Activated naive CD4-positive, alpha-beta T cell treated with anti-CD3 and anti-CD28 coated beads, Interleukin-2, amount 50 U/mL, for 72 hours (primary cell): ENCODE data around the gene OR8K1. TPM values are rescaled to one million over a fixed set of nuclear protein-coding genes. Genes with fewer than 3 reads are reported as not detected.

Source experiments
- ATAC-seq, 2 donors: fragments of 150-1000 bp; cut with Tn5 transposase; 2 replicates each; pipeline ENCODE4 v1.10.0; 2021; ENCODE audit warnings: mild to moderate bottlenecking in 2 of 2, moderate library complexity in 2 of 2
- DNase-seq, 2 donors: peaks; one replicate each; pipeline ENCODE4 v3.0.0; 2021 to 2022; ENCODE audit warnings: low spot score in 2 of 2
- H3K27ac Mint-ChIP-seq, 2 donors: one replicate each; pipeline ENCODE4 v1.8.0; 2022; ENCODE audit warnings: mild to moderate bottlenecking in 2 of 2, mixed read lengths in 2 of 2
- H3K36me3 Mint-ChIP-seq, 2 donors: one replicate each; pipeline ENCODE4 v1.8.0; 2022; ENCODE audit warnings: mixed read lengths in 2 of 2
- H3K9me3 Mint-ChIP-seq, 2 donors: one replicate each; pipeline ENCODE4 v1.8.0; 2022; ENCODE audit warnings: mixed read lengths in 2 of 2
- total RNA-seq, 2 donors: library from RNA; stranded (reverse); gene quantifications; one replicate each; pipeline ENCODE4 v1.2.3, GENCODE V29; 2022

Gene OR8K1
- total RNA-seq, result not detected

DNA sequence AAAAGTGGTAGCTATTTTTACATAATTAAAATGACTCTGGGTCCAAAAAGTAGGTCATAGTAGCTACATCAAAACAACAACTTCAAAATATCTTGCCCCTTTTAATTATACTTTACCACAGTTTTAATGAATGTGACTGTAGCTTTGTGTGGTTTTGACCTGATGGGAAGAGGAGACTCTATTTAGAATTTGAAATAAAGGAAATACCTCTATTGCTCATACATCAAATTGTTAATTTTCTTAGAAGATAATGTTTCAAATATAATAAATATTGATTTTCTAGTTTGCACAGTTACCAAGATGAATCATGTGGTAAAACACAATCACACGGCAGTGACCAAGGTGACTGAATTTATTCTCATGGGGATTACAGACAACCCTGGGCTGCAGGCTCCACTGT, at the start of gene OR8K1:
Gene OR8K1, plus strand, starts transcription at position 301 of the 400 bp plus-strand sequence. Its CDS starts 0 bp downstream, at position 301.
- Mint-ChIP-seq H3K9me3 (peaks cover 0 to 16% of the 10 kb centered on the region in 2 donors), H3K36me3 (no peaks in the 10 kb centered on the region), H3K27ac (no peak within 1 kb of the TSS)
- DNase-seq (no peak), ATAC-seq (no peak)

DNA sequence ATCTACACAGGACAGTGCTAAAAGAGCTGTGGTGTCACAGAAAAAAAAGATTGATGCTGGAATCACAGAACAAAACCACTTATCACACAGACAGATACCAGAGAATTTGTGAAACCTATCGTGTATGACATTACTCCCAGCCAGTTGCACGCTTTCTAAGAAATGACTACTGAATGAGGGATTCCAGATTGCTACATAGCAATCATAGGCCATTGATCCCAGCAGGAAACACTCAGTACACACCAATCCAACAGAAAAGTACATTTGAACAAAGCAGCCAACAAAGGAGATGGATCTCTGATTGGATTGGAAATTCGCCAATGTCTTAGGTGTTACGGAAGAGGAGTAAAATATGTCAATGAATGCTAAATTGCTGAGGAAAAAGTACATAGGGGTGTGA, 48.9 kb upstream of the OR8K1 start:
- ATAC-seq (no peak), DNase-seq (no peak)
- H3K36me3 Mint-ChIP-seq, result no peaks in the 10 kb centered on the region
- H3K9me3 Mint-ChIP-seq, result peaks cover 10 to 15% of the 10 kb centered on the region in 2 donors
- no peak overlapping the region for H3K27ac Mint-ChIP-seq

DNA sequence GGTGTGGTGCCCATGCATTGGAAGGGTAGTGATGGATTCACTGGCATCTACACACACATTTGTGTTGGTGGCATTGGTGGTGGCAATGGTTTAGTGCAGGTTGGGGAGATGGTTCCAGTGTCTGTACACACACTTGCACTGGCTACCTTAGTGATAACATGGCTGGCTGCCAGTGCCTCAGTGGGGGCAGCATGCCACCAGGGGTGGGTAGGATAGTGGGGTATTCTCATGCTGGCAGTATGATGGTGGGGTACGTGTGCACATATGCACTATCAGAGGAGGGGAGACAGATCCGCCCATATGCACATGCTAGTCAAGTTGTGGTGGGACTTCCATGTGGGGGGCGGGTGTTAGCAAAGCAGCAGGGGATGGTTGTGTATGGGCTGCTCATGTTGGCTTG, 38.0 kb upstream of the OR8K1 start:
- Mint-ChIP-seq H3K27ac (no peak overlapping the region), H3K9me3 (peaks cover 39 to 53% of the 10 kb centered on the region in 2 donors), H3K36me3 (peaks cover 0 to 6% of the 10 kb centered on the region in 2 donors)
- no peak for ATAC-seq
- DNase-seq, result no peak

DNA sequence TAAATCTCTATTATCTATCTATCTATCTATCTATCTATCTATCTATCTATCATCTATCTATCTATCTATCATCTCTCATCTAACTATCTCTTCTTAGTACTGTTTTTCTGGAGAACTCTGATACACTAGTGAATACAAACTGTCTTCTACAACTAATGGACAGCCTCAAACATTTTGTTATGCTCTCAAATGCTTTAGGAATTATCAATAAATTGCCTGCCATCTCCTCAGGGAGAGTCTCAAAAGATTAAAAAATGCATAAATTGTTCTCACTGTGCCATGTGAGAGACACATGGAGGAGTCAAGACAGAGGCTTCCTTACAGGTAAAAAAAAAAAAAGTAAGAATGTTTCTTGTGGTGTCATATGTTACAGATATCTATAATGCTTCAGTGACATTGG, 31.0 kb upstream of the OR8K1 start, which contains the start of gene OR8K3:
Gene OR8K3, plus strand, starts transcription at position 301 of the 400 bp plus-strand sequence. CDS start 3,163 bp downstream, outside the sequence.
- H3K36me3 Mint-ChIP-seq, result no peaks in the 10 kb centered on the region
- ATAC-seq (no peak), DNase-seq (no peak)
- no peak within 1 kb of the TSS for H3K27ac Mint-ChIP-seq
- H3K9me3 Mint-ChIP-seq, result peaks cover 22 to 27% of the 10 kb centered on the region in 2 donors

DNA sequence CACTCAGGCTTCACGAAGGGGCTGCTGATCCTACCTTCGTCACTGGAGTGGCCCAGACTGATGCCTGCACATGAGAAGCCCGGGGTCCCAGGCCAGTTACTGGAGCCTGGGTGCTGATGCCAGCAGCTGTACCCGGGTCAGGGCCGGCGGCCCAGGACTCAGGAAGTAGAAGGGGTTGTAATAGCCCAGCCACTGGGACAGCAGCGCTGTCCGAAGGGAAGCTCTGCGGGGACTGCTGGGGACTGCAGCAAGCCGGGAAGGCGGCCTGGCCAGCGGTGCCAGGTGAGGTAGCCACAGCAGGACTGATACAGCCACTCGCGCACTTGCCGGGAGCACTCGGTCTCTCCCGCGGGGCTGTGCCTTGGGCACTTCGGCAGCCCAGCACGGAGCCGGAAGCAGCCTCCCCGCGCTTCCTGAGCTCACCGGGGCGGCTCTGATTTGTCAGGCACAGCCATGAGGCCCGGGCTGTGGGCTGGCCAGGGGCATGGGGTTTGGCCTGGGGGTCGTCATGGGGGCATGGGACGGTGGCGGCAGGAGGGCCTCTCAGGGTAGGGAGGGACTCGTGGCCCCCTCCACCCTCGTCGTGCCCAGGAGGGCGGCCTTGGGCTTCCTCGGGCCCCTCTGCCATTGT, 13.9 kb upstream of the OR8K1 start:
- H3K9me3 Mint-ChIP-seq, result peaks cover 7% of the 10 kb centered on the region in 2 donors
- no peak for DNase-seq
- ATAC-seq, result no peak
- H3K27ac Mint-ChIP-seq, result no peak overlapping the region
- peaks cover 4 to 5% of the 10 kb centered on the region in 2 donors for H3K36me3 Mint-ChIP-seq

DNA sequence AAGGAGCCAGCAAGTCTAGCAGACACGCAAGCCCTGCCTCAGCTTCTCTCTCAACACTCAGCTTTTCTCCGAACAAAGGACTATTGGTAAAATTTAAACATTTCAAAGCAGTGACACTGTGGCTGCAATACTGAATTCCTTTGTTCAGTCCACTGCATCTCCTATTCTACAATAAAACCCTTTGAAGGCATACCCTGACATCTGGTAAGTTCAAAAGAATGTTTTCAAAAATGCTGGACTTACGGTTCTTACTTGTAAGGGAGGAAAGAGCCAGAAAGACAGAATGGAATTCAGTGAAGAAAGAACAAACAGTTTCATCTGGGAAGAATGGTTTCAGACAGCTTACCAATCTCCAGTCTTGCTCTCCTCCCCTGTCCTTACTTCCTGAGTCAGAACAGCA, 12.7 kb upstream of the OR8K1 start:
- Mint-ChIP-seq H3K27ac (no peak overlapping the region), H3K9me3 (peaks cover 10 to 13% of the 10 kb centered on the region in 2 donors), H3K36me3 (peaks cover 4 to 5% of the 10 kb centered on the region in 2 donors)
- DNase-seq, result no peak
- ATAC-seq, result no peak

DNA sequence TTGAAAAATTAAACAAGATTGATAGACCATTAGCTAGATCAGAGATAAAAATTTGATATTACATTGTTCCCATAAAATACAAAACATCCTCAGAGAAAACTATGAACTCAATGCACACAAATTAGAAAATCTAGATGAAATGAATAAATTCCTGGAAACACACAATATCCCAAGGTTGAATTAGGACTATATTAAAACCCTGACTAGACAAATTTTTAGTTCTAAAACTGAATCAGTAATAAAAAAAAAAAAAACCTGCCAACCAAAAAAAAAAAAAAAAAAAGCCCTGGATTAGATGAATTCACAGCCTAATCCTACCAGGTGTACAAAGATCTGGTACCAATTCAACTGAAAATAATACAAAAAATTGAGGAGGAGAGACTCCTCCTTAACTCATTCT, 5.5 kb upstream of the OR8K1 start:
- DNase-seq (no peak), ATAC-seq (no peak)
- peaks cover 7 to 15% of the 10 kb centered on the region in 2 donors for H3K9me3 Mint-ChIP-seq
- H3K36me3 Mint-ChIP-seq, result no peaks in the 10 kb centered on the region
- H3K27ac Mint-ChIP-seq, result no peak overlapping the region

DNA sequence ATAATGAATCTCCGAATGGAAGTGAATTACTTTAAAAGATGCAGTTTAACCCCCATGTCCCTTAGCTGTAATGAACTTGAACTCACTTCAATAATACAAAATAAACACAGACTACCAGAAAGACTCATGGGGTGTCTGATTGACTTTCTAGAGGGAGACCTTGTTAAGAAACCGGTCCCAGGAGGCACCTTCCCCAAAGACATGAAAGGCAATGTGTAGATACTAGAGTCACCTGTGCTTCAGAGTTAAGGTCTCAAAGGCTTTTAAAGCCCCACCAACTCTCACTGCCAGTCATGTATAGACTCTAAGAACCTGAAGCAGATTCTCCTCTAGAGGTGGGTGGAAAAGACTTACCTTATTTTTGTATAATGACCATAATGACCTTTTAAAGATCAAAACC, 8.2 kb downstream of the OR8K1 start, which contains the start of gene OR8J1:
Gene OR8J1, plus strand, starts transcription at position 301 of the 400 bp plus-strand sequence. CDS start 5,956 bp downstream, outside the sequence.
- no peak for ATAC-seq
- H3K36me3 Mint-ChIP-seq, result no peaks in the 10 kb centered on the region
- no peak for DNase-seq
- H3K27ac Mint-ChIP-seq, result no peak within 1 kb of the TSS
- H3K9me3 Mint-ChIP-seq, result peaks cover 13 to 18% of the 10 kb centered on the region in 2 donors

DNA sequence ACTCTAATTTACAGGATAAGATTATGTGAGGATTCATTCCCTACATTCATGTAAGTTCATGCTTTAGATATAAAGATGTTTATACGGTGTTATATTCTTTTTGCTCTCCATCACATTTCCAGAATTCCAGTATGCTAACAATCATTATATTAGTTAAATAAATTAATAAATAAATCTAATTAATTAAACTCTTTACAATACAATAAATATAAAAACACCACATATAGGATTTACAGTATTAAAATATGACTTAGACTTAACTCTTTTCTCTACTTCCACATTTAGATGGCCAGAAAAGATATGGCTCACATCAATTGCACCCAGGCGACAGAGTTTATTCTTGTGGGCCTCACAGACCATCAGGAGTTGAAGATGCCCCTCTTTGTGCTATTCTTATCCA, 29.5 kb downstream of the OR8K1 start, which contains the start of gene OR8U1:
Gene OR8U1, plus strand, starts transcription at position 301 of the 400 bp plus-strand sequence. Its CDS starts 0 bp downstream, at position 301.
- Mint-ChIP-seq H3K36me3 (no peaks in the 10 kb centered on the region), H3K9me3 (peaks cover 11 to 19% of the 10 kb centered on the region in 2 donors), H3K27ac (no peak within 1 kb of the TSS)
- ATAC-seq, result no peak
- DNase-seq, result no peak

DNA sequence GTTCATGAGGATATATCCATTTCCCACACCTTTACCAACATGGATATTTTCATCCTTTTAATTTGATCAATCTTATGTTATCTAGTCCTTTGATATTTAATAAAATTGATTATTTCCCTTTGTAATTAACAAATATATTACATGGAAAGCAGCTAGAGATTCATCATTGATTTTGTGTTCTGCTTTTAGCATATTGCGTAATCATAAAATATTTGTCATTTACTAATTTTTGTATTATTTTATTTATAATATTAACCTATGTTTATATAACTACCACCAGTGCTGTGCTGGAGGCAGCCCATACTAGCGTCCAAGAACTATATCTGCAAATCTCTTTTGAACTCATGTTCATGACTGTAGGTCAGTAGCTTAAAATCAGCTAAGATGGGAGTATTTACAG, 34.3 kb downstream of the OR8K1 start:
- H3K36me3 Mint-ChIP-seq, result no peaks in the 10 kb centered on the region

DNA sequence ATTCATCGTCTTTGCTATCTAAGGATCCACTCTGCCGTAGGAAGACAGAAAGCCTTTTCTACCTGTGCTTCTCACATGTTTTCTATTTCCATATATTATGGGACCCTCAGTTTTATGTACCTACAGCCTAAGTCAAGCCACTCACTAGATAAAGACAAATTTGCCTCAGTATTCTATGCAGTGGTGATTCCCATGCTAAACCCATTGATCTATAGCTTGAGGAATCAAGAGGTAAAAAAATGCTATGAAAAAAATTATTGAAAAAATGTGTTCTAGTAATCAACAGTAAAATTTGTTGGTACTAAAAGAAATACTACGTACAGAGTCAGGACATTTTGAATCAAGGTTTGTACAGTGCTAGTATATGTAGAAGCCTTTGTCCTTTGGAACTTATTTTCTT, 48.5 kb downstream of the OR8K1 start:
- Mint-ChIP-seq H3K9me3 (peaks cover 6 to 17% of the 10 kb centered on the region in 2 donors), H3K27ac (no peak overlapping the region), H3K36me3 (no peaks in the 10 kb centered on the region)
- no peak for ATAC-seq
- no peak for DNase-seq

More for the DNA sequence above, 34.3 kb downstream of the OR8K1 start:
- ATAC-seq (no peak), DNase-seq (no peak)
- Mint-ChIP-seq H3K27ac (no peak overlapping the region), H3K9me3 (peaks cover 10 to 16% of the 10 kb centered on the region in 2 donors)

DNA sequence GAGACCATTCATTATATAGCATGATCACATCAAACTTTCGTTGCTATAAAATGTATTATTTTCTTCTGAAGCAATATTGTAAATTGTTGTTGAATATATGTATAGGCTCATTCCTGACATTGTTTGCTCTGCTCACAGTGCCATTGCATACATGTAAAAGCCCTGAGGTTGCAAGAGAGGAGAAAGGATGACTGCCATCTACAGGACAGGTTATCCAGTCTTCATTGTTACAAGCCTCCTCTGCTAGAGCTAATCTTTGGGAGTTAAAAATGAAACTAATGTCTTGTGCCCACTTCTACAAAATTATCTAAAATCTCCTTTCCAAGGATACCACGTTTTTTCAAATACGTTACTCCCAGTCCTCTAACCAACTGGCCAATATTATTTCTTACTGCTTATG, 50.2 kb downstream of the OR8K1 start:
- DNase-seq (no peak), ATAC-seq (no peak)
- Mint-ChIP-seq H3K36me3 (no peaks in the 10 kb centered on the region), H3K9me3 (peaks cover 0 to 17% of the 10 kb centered on the region in 2 donors), H3K27ac (no peak overlapping the region)

Other genes with a start within 250 kb of the OR8K1 start
- not detected for gene OR8H2, start 242.4 kb upstream of the OR8K1 start, total RNA-seq
- gene OR8H3, start 223.7 kb upstream of the OR8K1 start, total RNA-seq, result not detected
- not detected for gene OR8J3, start 205.8 kb upstream of the OR8K1 start, total RNA-seq
- gene OR8K5, start 185.7 kb upstream of the OR8K1 start, total RNA-seq, result not detected
- gene OR5J2, start 169.4 kb upstream of the OR8K1 start, total RNA-seq, result not detected
- gene OR5T2, start 111.8 kb upstream of the OR8K1 start, total RNA-seq, result not detected
- not detected for gene OR5T3, start 93.8 kb upstream of the OR8K1 start, total RNA-seq
- gene OR5T1, start 71.9 kb upstream of the OR8K1 start, total RNA-seq, result not detected
- not detected for gene OR8H1, start 53.8 kb upstream of the OR8K1 start, total RNA-seq
- not detected for gene OR8K3, start 30.9 kb upstream of the OR8K1 start, total RNA-seq
- not detected for gene OR8J1, start 8.3 kb downstream of the OR8K1 start, total RNA-seq
- not detected for gene OR8U1, start 29.6 kb downstream of the OR8K1 start, total RNA-seq
- gene OR5AL1, start 66.7 kb downstream of the OR8K1 start, total RNA-seq, result not detected
- not detected for gene OR5M3, start 127.3 kb downstream of the OR8K1 start, total RNA-seq
- not detected for gene OR5M8, start 145.3 kb downstream of the OR8K1 start, total RNA-seq
- not detected for gene OR5M11, start 197.2 kb downstream of the OR8K1 start, total RNA-seq
- gene OR5M10, start 231.7 kb downstream of the OR8K1 start, total RNA-seq, result not detected